H1 (cell line): ENCODE measurements around the gene ADGRB2. TPM values are rescaled to one million over a fixed set of nuclear protein-coding genes. Genes with fewer than 3 reads are reported as not detected.

Experiments used
- CTCF ChIA-PET: fragments of 300-600 bp; sonication (Branson Sonifier 250); formaldehyde crosslinking; loops from one replicate; lab custom pipeline; 2021; ENCODE audit not compliant: partially characterized antibody; lab: Charles Lee
- POLR2A ChIA-PET: fragments of 300-600 bp; sonication (Branson Sonifier 250); formaldehyde crosslinking; loops from one replicate; lab custom pipeline; 2021; ENCODE audit warnings: inconsistent platforms; ENCODE audit not compliant: partially characterized antibody; lab: Charles Lee
- DNase-seq, 2 experiments: peaks; one replicate each; pipeline versions ENCODE4 v3.0.0 to v3.0.0-alpha.2; 2010 to 2022; ENCODE audit warnings: low spot score in 2 of 2, low read depth in 1 of 2, mixed read lengths in 1 of 2
- FAIRE-seq: peaks from 2 replicates; lab custom pipeline; 2011; peaks lifted over from hg19 to GRCh38; lab: Jason Lieb, UNC
- H2AFZ ChIP-seq: 2 replicates; pipeline ENCODE4 v1.8.1; 2012; ENCODE audit warnings: low read length, inconsistent platforms
- H2AK5ac ChIP-seq: 2 replicates; pipeline ENCODE4 v1.6.1; 2013; ENCODE audit warnings: low read depth, low read length
- H2BK120ac ChIP-seq: replicated peaks from 2 replicates; pipeline ENCODE3; 2013; ENCODE audit warnings: low read depth, low read length, inconsistent platforms
- H2BK12ac ChIP-seq: 2 replicates; pipeline ENCODE4 v1.6.1; 2013; ENCODE audit warnings: low read depth, low read length
- H2BK15ac ChIP-seq: 2 replicates; pipeline ENCODE4 v1.6.1; 2013; ENCODE audit warnings: low read length
- H2BK20ac ChIP-seq: 2 replicates; pipeline ENCODE4 v1.6.1; 2013; ENCODE audit warnings: low read length
- H2BK5ac ChIP-seq: 2 replicates; pipeline ENCODE4 v1.6.1; 2013; ENCODE audit warnings: low read depth, low read length
- H3K14ac ChIP-seq: 2 replicates; pipeline ENCODE4 v1.6.1; 2013; ENCODE audit warnings: inconsistent platforms; ENCODE audit not compliant: insufficient read length
- H3K18ac ChIP-seq: 2 replicates; pipeline ENCODE4 v1.6.1; 2013; ENCODE audit warnings: low read length; ENCODE audit errors: extremely low read depth
- H3K23ac ChIP-seq: 2 replicates; pipeline ENCODE4 v1.6.1; 2013; ENCODE audit warnings: inconsistent platforms; ENCODE audit not compliant: insufficient read length
- H3K23me2 ChIP-seq: 2 replicates; pipeline ENCODE4 v1.6.1; 2013; ENCODE audit warnings: low read depth, low read length
- H3K27ac ChIP-seq: 2 replicates; pipeline ENCODE4 v1.6.1; 2011; ENCODE audit warnings: low read depth, low read length, inconsistent platforms
- H3K27me3 ChIP-seq, 4 experiments: replicated peaks in 1 of 4; 1 replicate in 1 of 4; 2 replicates in 3 of 4; pipeline versions ENCODE4 v1.6.1 to v1.8.1; 2011 to 2013; ENCODE audit warnings: low read length in 3 of 4, mild to moderate bottlenecking in 3 of 4, inconsistent platforms in 2 of 4, mixed read lengths in 2 of 4, moderate library complexity in 1 of 4; ENCODE audit not compliant: control insufficient read depth in 3 of 4, insufficient read depth in 3 of 4; ENCODE audit errors: extremely low read depth in 1 of 4
- H3K36me3 ChIP-seq, 4 experiments: 2 replicates each; pipeline versions ENCODE4 v1.6.1 to v1.8.1; 2011 to 2013; ENCODE audit warnings: mild to moderate bottlenecking in 4 of 4, low read length in 3 of 4, moderate library complexity in 2 of 4, control low read depth in 1 of 4, inconsistent platforms in 1 of 4; ENCODE audit not compliant: insufficient read depth in 4 of 4, control insufficient read depth in 2 of 4
- H3K4ac ChIP-seq: replicated peaks from 2 replicates; pipeline ENCODE3; 2013; ENCODE audit warnings: low read length, low read depth, mixed read lengths, inconsistent platforms; ENCODE audit not compliant: insufficient read length
- H3K4me1 ChIP-seq, 4 experiments: replicated peaks in 1 of 4; 1 replicate in 1 of 4; 2 replicates in 3 of 4; pipeline versions ENCODE4 v1.6.1 to v1.8.1; 2011 to 2013; ENCODE audit warnings: low read length in 3 of 4, inconsistent platforms in 2 of 4, mixed read lengths in 1 of 4; ENCODE audit not compliant: insufficient read depth in 4 of 4, control insufficient read depth in 3 of 4
- H3K4me2 ChIP-seq, 2 experiments: 2 replicates each; pipeline versions ENCODE4 v1.6.1 to v1.8.1; 2011 to 2013; ENCODE audit warnings: low read depth in 2 of 2, low read length in 2 of 2, control low read depth in 1 of 2, inconsistent platforms in 1 of 2, mild to moderate bottlenecking in 1 of 2; ENCODE audit not compliant: insufficient read depth in 1 of 2
- H3K4me3 ChIP-seq, 4 experiments: fragments of 200-600, 300-600 bp in 1 of 4; sonication (generic), shearing (Covaris generic), sonication (Bioruptor Twin) in 1 of 4; 2 replicates each; pipeline versions ENCODE4 v1.5.1 to v1.8.1; 2011 to 2016; ENCODE audit warnings: low read length in 4 of 4, low read depth in 3 of 4, control low read depth in 2 of 4, inconsistent platforms in 2 of 4, mild to moderate bottlenecking in 2 of 4, mixed read lengths in 1 of 4, moderate library complexity in 1 of 4; ENCODE audit not compliant: insufficient read depth in 2 of 4; ENCODE audit errors: extremely low read depth in 1 of 4
- H3K56ac ChIP-seq: replicated peaks from 2 replicates; pipeline ENCODE3; 2013; ENCODE audit warnings: low read depth, mild to moderate bottlenecking, mixed read lengths, low read length, inconsistent platforms; ENCODE audit not compliant: insufficient read length
- H3K79me1 ChIP-seq: 2 replicates; pipeline ENCODE4 v1.6.1; 2013; ENCODE audit warnings: low read depth, low read length, control low read depth
- H3K79me2 ChIP-seq, 2 experiments: 2 replicates each; pipeline versions ENCODE4 v1.6.1 to v1.8.1; 2012 to 2013; ENCODE audit warnings: low read length in 2 of 2, mild to moderate bottlenecking in 2 of 2, inconsistent platforms in 1 of 2; ENCODE audit not compliant: insufficient read depth in 2 of 2, control insufficient read depth in 1 of 2
- H3K9ac ChIP-seq, 4 experiments: replicated peaks in 1 of 4; 1 replicate in 1 of 4; 2 replicates in 3 of 4; pipeline versions ENCODE4 v1.6.1 to v1.8.1; 2011 to 2013; ENCODE audit warnings: low read depth in 3 of 4, low read length in 3 of 4, control low read depth in 2 of 4, mild to moderate bottlenecking in 2 of 4, moderate library complexity in 2 of 4, inconsistent platforms in 1 of 4; ENCODE audit errors: extremely low read depth in 1 of 4
- H3K9me3 ChIP-seq, 2 experiments: 2 replicates each; pipeline versions ENCODE4 v1.6.1 to v1.8.1; 2012 to 2013; ENCODE audit warnings: mild to moderate bottlenecking in 2 of 2, moderate library complexity in 2 of 2, control low read depth in 1 of 2, inconsistent platforms in 1 of 2, low read depth in 1 of 2, low read length in 1 of 2, mixed read lengths in 1 of 2; ENCODE audit not compliant: insufficient read depth in 2 of 2
- H4K20me1 ChIP-seq, 2 experiments: replicated peaks in 1 of 2; 2 replicates each; pipeline versions ENCODE3 to v1.8.1; 2011 to 2013; ENCODE audit warnings: inconsistent platforms in 2 of 2, low read length in 2 of 2, mild to moderate bottlenecking in 1 of 2; ENCODE audit not compliant: insufficient read depth in 2 of 2, control insufficient read depth in 1 of 2
- H4K5ac ChIP-seq: 2 replicates; pipeline ENCODE4 v1.6.1; 2013; ENCODE audit warnings: low read length, low read depth, mixed read lengths, inconsistent platforms; ENCODE audit not compliant: insufficient read length
- H4K8ac ChIP-seq: 2 replicates; pipeline ENCODE4 v1.8.0; 2013; ENCODE audit warnings: mild to moderate bottlenecking, moderate library complexity, low read length, inconsistent platforms; ENCODE audit not compliant: insufficient read depth; ENCODE audit errors: extremely low read depth
- H4K91ac ChIP-seq: replicated peaks from 2 replicates; pipeline ENCODE3; 2013; ENCODE audit warnings: low read length, mixed read lengths, inconsistent platforms; ENCODE audit not compliant: insufficient read length
- CHD1 ChIP-seq: IDR thresholded peaks from 2 replicates; pipeline ENCODE4 v1.6.1; 2012; ENCODE audit warnings: low read depth, low read length, improper control_type of control experiment
- CTCF ChIP-seq, 3 experiments: IDR thresholded peaks; 1 replicate in 2 of 3; 2 replicates in 1 of 3; pipeline versions ENCODE4 v1.5.1 to v1.6.1; 2011; ENCODE audit warnings: low read length in 3 of 3, mild to moderate bottlenecking in 3 of 3, inconsistent platforms in 2 of 3, low read depth in 1 of 3, moderate library complexity in 1 of 3; ENCODE audit not compliant: insufficient read depth in 1 of 3; ENCODE audit errors: control extremely low read depth in 1 of 3
- GABPA ChIP-seq: IDR thresholded peaks from 2 replicates; pipeline ENCODE4 v1.6.1; 2011; ENCODE audit warnings: mild to moderate bottlenecking, low read length, moderate library complexity, borderline replicate concordance; ENCODE audit not compliant: insufficient read depth
- RAD21 ChIP-seq, 2 experiments: IDR thresholded peaks in 1 of 2; conservative IDR thresholded peaks in 1 of 2; 2 replicates each; pipeline ENCODE4 v1.6.1; 2011; ENCODE audit warnings: low read depth in 2 of 2, low read length in 2 of 2, improper control_type of control experiment in 1 of 2, inconsistent platforms in 1 of 2, mild to moderate bottlenecking in 1 of 2, moderate library complexity in 1 of 2
- WGBS, 2 experiments: shearing (Covaris generic) in 1 of 2; methylation state at CpG; one replicate each; pipeline versions ENCODE4 v1.1.6 to v1.1.7; 2013 to 2015; ENCODE audit warnings: low lambda C conversion rate in 2 of 2, mixed read lengths in 2 of 2, inconsistent platforms in 1 of 2, low coverage in 1 of 2, missing lambda C conversion rate in 1 of 2; ENCODE audit not compliant: insufficient replicate concordance in 2 of 2, insufficient coverage in 1 of 2, insufficient read length in 1 of 2; ENCODE audit errors: extremely low coverage in 1 of 2, missing lambda C conversion rate in 1 of 2; 5-methylcytosine and 5-hydroxymethylcytosine counted together
- polyA plus RNA-seq, 7 experiments: library from polyadenylated mRNA; depleted of rRNA in 3 of 7; stranded (reverse) in 5 of 7; unstranded in 2 of 7; fragments of >200 nt in 5 of 7; fragments of 200-250 nt in 2 of 7; gene quantifications; 1 replicate in 5 of 7; 2 replicates in 1 of 7; 4 replicates in 1 of 7; pipeline versions ENCODE4 v1.2.1 to v1.2.3, GENCODE V29; 2011 to 2013; ENCODE audit warnings: missing spikeins in 2 of 7, mixed read lengths in 2 of 7
- total RNA-seq: library from RNA; stranded (reverse); fragmentation: NEBNext Ultra II Directional; extraction: Animal tissue kit (Norgen Biotek cat#: 25700); gene quantifications from 2 replicates; pipeline ENCODE4 v1.2.1, GENCODE V29; 2021

Gene ADGRB2
- total and polyA plus RNA-seq, 2 of the 8 experiments (the other 6 are each of a cell fraction or from before 2014, with no cell fraction given) = 15.6 to 26.2 TPM

GRCh38 chr1:31707711-31708110, 56.4 kb downstream of the ADGRB2 start:
- TF ChIP-seq GABPA (no peak), CHD1 (no peak), CTCF (IDR thresholded peaks at IDR 0.05; ENCODE audit: control extremely low read depth in 1 of 3, insufficient read depth in 1 of 3, low read depth in 1 of 3, low read length in 3 of 3) (peak; percentile 10 to 27 (median 24); a peak in 3 of 4 replicates), RAD21 (IDR thresholded peaks at IDR 0.05 in 1 of 2, conservative IDR thresholded peaks at IDR 0.05 in 1 of 2; ENCODE audit: low read depth in 2 of 2, low read length in 2 of 2) (peak; percentile 19 to 22; a peak in 2 of 4 replicates)
- Histone ChIP-seq H2BK15ac (peak overlapping the region; percentile 97; the same call in 1 of the 2 replicates), H4K8ac (no peak overlapping the region), H3K9ac (no peak overlapping the region; a peak in 2 of 7 replicates), H2AK5ac (no peak overlapping the region), H4K91ac (no peak overlapping the region), H2BK12ac (no peak overlapping the region), H4K5ac (no peak overlapping the region), H3K4me1 (peaks cover 9 to 30% (median 18%) of the 10 kb centered on the region in 4 experiments), H3K79me2 (no peaks in the 10 kb centered on the region), H2BK5ac (no peak overlapping the region), H3K18ac (no peak overlapping the region), H3K23ac (no peak overlapping the region), H3K9me3 (no peaks in the 10 kb centered on the region), H3K4me2 (no peak overlapping the region), H3K14ac (no peak overlapping the region), H2AFZ (no peak overlapping the region), H3K4me3 (no peak overlapping the region), H3K4ac (no peak overlapping the region), H3K27ac (no peak overlapping the region), H3K79me1 (no peaks in the 10 kb centered on the region), H3K23me2 (peaks cover 5% of the 10 kb centered on the region), H2BK120ac (no peak overlapping the region), H3K56ac (no peak overlapping the region), H4K20me1 (no peaks in the 10 kb centered on the region), H3K36me3 (no peaks in the 10 kb centered on the region), H3K27me3 (no peaks in the 10 kb centered on the region; a peak in 1 of 7 replicates), H2BK20ac (no peak overlapping the region)
- FAIRE-seq = no peak
- CTCF ChIA-PET = interaction anchor here (1.2 to 11.5 kb wide), 8 partner anchors 9 to 82 kb away, joined by 4 to 181 read pairs (median 10); no protein-coding TSS in a partner anchor
- DNase-seq = no peak
- POLR2A ChIA-PET = interaction anchor here (0.9 kb wide), 1 partner anchor 9 kb away, joined by 3 read pairs; no protein-coding TSS in a partner anchor
- WGBS, 2 experiments = 73% methylated on average over 5 of the region's 5 CpGs; no CpG with 5 or more reads in 1 of the 2 experiments
